Retinal pigment epithelial cell (primary cell): ENCODE data around the gene TBC1D5.

ENCODE experiments used
- DNase-seq: peaks from one replicate; pipeline ENCODE4 v3.0.0-alpha.2; 2010; ENCODE audit warnings: low read depth
- H3K4me3 ChIP-seq: 2 replicates; pipeline ENCODE4 v1.5.1; 2011; ENCODE audit warnings: mild to moderate bottlenecking, low read length, control low read depth, moderate library complexity
- TF ChIP-seq, protein P1 (sequence below): conservative IDR thresholded peaks from 2 replicates; pipeline ENCODE4 v1.5.1; 2011; ENCODE audit warnings: low read depth, low read length, control low read depth, inconsistent platforms

The TBC1D5 gene

DNA sequence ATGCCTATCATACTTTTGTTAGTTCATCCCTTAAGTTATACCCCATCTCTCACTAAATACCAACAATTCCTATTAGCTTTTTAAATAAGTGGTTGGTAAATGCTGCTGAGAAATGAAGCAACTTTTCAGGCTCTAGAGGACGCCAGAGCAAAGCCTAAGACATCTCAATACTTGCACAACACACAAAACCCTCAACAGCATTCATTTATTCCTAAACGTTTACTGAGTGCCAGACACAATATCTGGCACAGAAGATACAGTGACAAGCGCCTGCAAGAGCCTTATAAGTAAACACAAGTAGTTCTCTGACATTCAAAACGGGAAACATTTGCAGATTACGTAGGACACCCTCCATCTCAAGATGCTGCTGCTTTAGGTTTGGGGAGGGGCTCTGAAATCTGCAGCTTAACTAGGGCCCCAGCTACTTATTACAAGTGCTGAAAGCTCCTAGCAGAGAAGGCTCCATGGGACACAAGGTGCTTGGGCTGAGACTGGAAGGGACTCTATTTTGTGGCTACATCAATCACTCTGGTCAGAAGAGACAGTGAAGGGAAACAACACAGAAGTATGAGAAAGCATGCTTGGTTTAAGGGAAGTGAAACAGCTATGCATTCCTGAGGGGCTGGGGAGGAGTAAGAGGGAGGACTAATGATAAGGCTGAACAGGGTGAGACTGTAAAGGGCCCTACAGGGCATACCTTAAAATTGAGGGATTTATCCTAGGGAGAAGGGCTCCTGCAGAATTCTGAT lies 546.4 kb downstream of the TBC1D5 start:
- DNase-seq, result no peak
- no peak overlapping the region for H3K4me3 ChIP-seq
- TF ChIP-seq, protein P1, sequence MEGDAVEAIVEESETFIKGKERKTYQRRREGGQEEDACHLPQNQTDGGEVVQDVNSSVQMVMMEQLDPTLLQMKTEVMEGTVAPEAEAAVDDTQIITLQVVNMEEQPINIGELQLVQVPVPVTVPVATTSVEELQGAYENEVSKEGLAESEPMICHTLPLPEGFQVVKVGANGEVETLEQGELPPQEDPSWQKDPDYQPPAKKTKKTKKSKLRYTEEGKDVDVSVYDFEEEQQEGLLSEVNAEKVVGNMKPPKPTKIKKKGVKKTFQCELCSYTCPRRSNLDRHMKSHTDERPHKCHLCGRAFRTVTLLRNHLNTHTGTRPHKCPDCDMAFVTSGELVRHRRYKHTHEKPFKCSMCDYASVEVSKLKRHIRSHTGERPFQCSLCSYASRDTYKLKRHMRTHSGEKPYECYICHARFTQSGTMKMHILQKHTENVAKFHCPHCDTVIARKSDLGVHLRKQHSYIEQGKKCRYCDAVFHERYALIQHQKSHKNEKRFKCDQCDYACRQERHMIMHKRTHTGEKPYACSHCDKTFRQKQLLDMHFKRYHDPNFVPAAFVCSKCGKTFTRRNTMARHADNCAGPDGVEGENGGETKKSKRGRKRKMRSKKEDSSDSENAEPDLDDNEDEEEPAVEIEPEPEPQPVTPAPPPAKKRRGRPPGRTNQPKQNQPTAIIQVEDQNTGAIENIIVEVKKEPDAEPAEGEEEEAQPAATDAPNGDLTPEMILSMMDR, result no peak

- TF ChIP-seq, protein P1, result no peak
- no peak overlapping the region for H3K4me3 ChIP-seq
- DNase-seq, result no peak
Observed at GRCh38 chr3:17195192-17195611, 547.2 kb downstream of the TBC1D5 start.

DNA sequence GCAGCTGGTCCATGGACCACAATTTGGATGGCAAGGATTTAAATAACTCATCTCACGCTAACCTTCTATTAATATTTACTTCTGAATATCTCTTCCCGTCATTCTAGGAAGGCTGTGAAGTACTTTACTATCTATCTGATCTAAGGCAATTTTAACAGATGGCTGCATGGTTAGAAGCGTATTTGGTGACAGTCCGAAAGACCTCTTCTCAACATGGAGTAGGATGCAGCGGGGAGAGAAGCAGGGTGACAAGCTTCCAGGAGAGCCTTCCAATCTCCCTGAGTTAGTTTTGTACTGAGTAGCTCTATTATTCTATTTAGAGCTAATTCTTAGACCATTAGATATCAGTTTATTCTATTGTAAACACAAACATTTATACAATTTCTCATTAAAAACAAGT lies 548.3 kb downstream of the TBC1D5 start:
- no peak for DNase-seq
- TF ChIP-seq, protein P1, result no peak
- H3K4me3 ChIP-seq, result no peak overlapping the region

GRCh38 chr3:17192995-17193394 lies 549.4 kb downstream of the TBC1D5 start:
- TF ChIP-seq, protein P1, result no peak
- no peak overlapping the region for H3K4me3 ChIP-seq
- no peak for DNase-seq

GRCh38 chr3:17190353-17191078 lies 551.9 kb downstream of the TBC1D5 start:
- H3K4me3 ChIP-seq, result no peak overlapping the region
- TF ChIP-seq, protein P1, result no peak

DNA sequence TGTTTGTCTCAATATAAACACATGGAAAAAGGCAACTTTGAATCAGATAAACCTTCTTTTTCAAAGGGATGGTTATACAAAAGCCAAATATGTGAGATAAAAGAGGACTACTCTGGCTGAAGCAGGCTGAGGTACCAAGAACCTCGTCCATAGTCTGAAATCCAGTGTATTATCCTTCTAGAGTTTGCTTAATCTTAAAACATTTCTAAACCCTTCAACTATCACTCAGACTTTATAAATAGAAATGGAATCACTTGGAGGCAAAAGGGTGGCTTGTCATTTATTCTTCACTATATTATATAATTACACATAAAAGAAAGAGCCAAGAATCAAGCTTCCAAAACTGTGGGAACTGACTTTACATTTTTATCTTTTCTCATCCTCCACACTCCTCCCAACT lies 554.1 kb downstream of the TBC1D5 start:
- no peak for DNase-seq
- TF ChIP-seq, protein P1, result no peak
- H3K4me3 ChIP-seq, result no peak overlapping the region

More at GRCh38 chr3:17190353-17191078, 551.9 kb downstream of the TBC1D5 start:
- no peak for DNase-seq
